ENCODE measurements around the gene PJA2. TPM values are rescaled to one million over a fixed set of nuclear protein-coding genes. Genes with fewer than 3 reads are reported as not detected.

PJA2 gene
- total and polyA plus RNA-seq, 2 donors (not counting 3 experiments of a cell fraction or from before 2014, with no cell fraction given): 24.4 to 64.9 TPM

DNA sequence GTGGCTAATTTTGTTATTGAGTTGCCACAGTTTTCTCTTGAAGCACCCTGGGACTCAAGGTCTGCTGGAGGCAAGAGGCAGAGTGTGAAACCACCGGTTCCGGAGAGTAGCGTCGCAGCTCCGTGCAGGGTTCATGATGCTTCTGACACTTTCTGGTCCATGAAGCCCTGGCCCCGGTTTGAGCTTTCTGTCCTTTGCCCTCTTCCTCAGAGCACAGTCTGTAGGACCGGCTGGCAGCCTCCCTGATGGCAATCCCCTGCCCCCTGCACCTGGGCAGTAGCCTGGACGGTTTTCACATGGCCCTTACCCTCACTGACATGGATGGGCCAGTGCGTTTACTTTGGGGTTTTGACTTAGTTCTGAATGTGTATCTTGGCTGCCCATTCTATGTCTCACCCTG, 111.9 kb downstream of the PJA2 start:
- H3K4me3 ChIP-seq (replicated peaks in 1 of 3; ENCODE audit: insufficient read depth in 1 of 3, low read depth in 1 of 3, low read length in 3 of 3): no peak overlapping the region
- ChIA-PET POLR2A (no interaction called here), CTCF (no interaction called here)
- BruUV-seq (replicated peaks): no TSS peak
- TF ChIP-seq FOS (IDR thresholded peaks at IDR 0.05; ENCODE audit: borderline replicate concordance, insufficient read depth, low read length): no peak
- no peak for TF ChIP-seq EZH2 (IDR thresholded peaks at IDR 0.05; ENCODE audit: borderline replicate concordance, low read depth, low read length, severe bottlenecking)
- no peak for TF ChIP-seq POLR2AphosphoS5 (IDR thresholded peaks at IDR 0.05; ENCODE audit: insufficient read depth, low read depth, low read length)
- TF ChIP-seq GATA2 (IDR thresholded peaks at IDR 0.05; ENCODE audit: insufficient read depth, insufficient read length, low read depth, low read length): no peak
- no peak for TF ChIP-seq CTCF (IDR thresholded peaks at IDR 0.05; ENCODE audit: extremely low read depth in 1 of 2, insufficient read depth in 1 of 2, low read depth in 1 of 2, low read length in 2 of 2)
- TF ChIP-seq POLR2A (IDR thresholded peaks at IDR 0.05; ENCODE audit: low read depth, low read length): no peak
- TF ChIP-seq MAX (IDR thresholded peaks at IDR 0.05; ENCODE audit: insufficient read depth, insufficient read length): no peak
- no peak for TF ChIP-seq JUN (IDR thresholded peaks at IDR 0.05; ENCODE audit: borderline replicate concordance, insufficient read depth, insufficient read length, low read depth)
- no peak for TF ChIP-seq MYC (IDR thresholded peaks at IDR 0.05; ENCODE audit: low read depth, low read length)
- FAIRE-seq (no peak), DNase-seq (ENCODE audit: low read depth, low spot score) (no peak)
- H3K4me2 ChIP-seq (ENCODE audit: insufficient read depth, low read length): no peak overlapping the region
- intact Hi-C loops (cut with micrococcal nuclease) (no loop called here), dilution Hi-C loops (cut with MboI; ENCODE audit: extremely low pct_ligation_motif_present, low sequenced_read_pairs) (no loop called here)
- H2AFZ ChIP-seq (ENCODE audit: low read depth, low read length): no peak overlapping the region
- no peak overlapping the region for H3K27ac ChIP-seq (ENCODE audit: insufficient read depth, low read depth, low read length)
- peaks cover 0 to 7% of the 10 kb centered on the region in 2 experiments for H3K27me3 ChIP-seq (ENCODE audit: control insufficient read depth in 2 of 2, insufficient read depth in 2 of 2, low read length in 2 of 2)
- H3K36me3 ChIP-seq (ENCODE audit: control insufficient read depth in 2 of 2, extremely low read depth in 1 of 2, insufficient read depth in 2 of 2, low read length in 2 of 2): no peaks in the 10 kb centered on the region
- no peaks in the 10 kb centered on the region for H3K4me1 ChIP-seq (ENCODE audit: control insufficient read depth, extremely low read depth, insufficient read depth, low read length)
- H3K9me1 ChIP-seq (replicated peaks; ENCODE audit: control insufficient read depth, extremely low read depth, insufficient read depth, low read length): no peaks in the 10 kb centered on the region
- H3K79me2 ChIP-seq (ENCODE audit: control insufficient read depth, insufficient read depth, low read length): no peaks in the 10 kb centered on the region
- no peak overlapping the region for H3K9ac ChIP-seq (replicated peaks; ENCODE audit: extremely low read depth, insufficient read depth, low read length)
- H4K20me1 ChIP-seq (replicated peaks; ENCODE audit: control insufficient read depth, extremely low read depth, insufficient read depth, low read length): no peaks in the 10 kb centered on the region
- H3K9me3 ChIP-seq (replicated peaks; ENCODE audit: control insufficient read depth, insufficient read depth, low read length): no peaks in the 10 kb centered on the region

Data from endothelial cell of umbilical vein (primary cell).